Activated CD4-positive, alpha-beta T cell treated with anti-CD3 and anti-CD28 coated beads, Interleukin-2, Interleukin-4, amounts not matched to agents 100 ng/mL and 50 ng/mL, durations not matched to agents 16 hours and 8 hours (primary cell): ENCODE results near the gene SNAPC5.

Source experiments
- DNase-seq: peaks from one replicate; pipeline ENCODE4 v3.0.0-alpha.2; 2020; ENCODE audit warnings: low spot score

Gene SNAPC5

DNA sequence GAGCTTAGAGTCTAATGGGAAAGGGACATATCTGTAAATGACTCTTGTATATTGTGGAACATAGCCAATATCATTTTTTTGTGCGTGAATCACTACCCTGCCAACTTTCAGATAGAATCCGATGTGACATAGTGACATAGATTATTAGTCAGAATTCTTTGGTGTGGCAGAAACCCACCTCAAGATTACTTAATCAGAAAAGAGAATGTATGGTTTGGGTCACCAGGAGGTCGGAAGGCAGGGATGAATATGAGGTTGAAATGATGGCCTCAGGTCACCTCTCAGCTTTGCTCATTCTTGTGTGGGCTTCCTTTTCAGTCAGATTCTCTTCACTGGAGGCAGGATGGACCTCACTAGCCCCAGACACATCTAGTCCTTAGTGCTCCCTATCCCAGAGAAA, 41.4 kb downstream of the SNAPC5 start:
- peak; percentile 17 for DNase-seq

GRCh38 chr15:66454143-66454542, 43.4 kb downstream of the SNAPC5 start:
- no peak for DNase-seq

DNA sequence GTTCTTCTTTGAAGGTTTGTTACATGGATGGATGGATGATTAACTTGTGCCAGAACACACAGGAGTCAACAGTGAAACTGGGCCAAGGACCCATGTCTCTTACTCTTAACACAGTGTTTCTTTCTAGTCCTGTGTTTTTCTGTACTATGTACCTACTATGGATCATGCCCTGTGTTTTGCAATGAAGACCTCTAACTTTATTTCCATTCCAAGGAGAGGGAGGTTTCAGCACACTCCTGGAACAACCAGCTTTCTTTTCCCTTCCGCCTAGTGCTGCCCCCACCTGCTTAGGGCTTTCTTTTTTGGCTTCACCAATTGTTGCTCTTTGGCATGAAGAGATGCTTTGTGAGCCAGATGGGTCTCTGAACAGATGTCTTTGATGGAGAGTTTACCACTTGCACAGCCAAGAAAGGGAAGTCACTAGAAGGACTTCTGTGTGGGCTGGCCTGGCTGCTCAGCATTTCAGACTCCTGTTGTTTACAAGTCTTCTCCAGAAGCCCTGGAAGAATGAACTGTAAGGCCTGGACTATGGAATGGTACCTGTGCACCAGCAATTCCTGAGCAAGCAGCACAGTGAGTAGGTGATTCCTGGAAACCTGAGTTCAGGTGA, 44.5 kb downstream of the SNAPC5 start:
- DNase-seq = no peak

DNA sequence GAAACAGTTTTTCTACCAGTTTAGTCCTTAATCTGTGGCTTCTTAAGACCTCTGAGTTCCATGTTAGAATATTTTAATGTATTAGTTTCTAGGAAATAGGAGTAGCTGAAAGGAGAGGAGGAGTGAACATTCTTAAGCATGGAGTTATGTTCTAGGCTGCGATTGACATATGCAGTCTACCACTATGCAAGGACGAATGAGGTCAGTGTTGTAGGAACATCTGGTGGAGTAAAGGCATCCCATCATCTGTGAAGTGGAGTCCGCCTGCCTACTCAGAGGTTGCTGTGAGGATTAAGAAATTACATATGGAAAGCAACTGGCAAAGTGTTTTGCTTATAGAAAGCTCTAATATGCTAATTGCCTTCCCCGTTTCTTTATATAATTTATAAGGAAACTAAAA, 45.1 kb downstream of the SNAPC5 start:
- no peak for DNase-seq
